HepG2 (cell line): ENCODE data around the gene NEK9. TPM values are rescaled to one million over a fixed set of nuclear protein-coding genes. Genes with fewer than 3 reads are reported as not detected.

Experiments
- ATAC-seq: fragments of 200-7000 bp; cut with Tn5 transposase; 3 replicates; pipeline ENCODE4 v1.9.1; 2020; ENCODE audit warnings: mild to moderate bottlenecking, moderate library complexity
- BruUV-seq: library from RNA; stranded (reverse); fragments of 400-500 nt; replicated peaks from 2 replicates; lab custom pipeline; 2021; lab: Mats Ljungman, UMichigan
- CTCF ChIA-PET: fragments of 300-600 bp; formaldehyde crosslinking; extraction: SDS; loops from one replicate; lab custom pipeline; 2021; ENCODE audit warnings: low total read pairs, inconsistent platforms, low intra/inter-chr PET ratio; lab: Yijun Ruan, JAX
- POLR2A ChIA-PET: fragments of 350-600 bp; sonication (Branson Sonifier 250); formaldehyde crosslinking; loops from one replicate; lab custom pipeline; 2020; ENCODE audit warnings: antibody characterized with exemption, inconsistent platforms; lab: Yijun Ruan, JAX
- DNase-seq: peaks from one replicate; pipeline ENCODE4 v3.0.0-alpha.2; 2015; ENCODE audit warnings: low spot score
- FAIRE-seq: peaks from 3 replicates; lab custom pipeline; 2011; peaks lifted over from hg19 to GRCh38; lab: Jason Lieb, UNC
- H2AFZ ChIP-seq: one replicate; pipeline ENCODE4 v1.6.1; 2011; ENCODE audit warnings: low read length, inconsistent platforms
- H3K27ac ChIP-seq: fragments of 300-600 bp; 3 replicates; pipeline ENCODE4 v1.8.0; 2011; ENCODE audit warnings: mixed run types, mild to moderate bottlenecking, mixed read lengths, low read length, inconsistent platforms; ENCODE audit not compliant: insufficient read depth; ENCODE audit errors: extremely low read length
- H3K27me3 ChIP-seq, 2 experiments: fragments of 200-600 bp in 1 of 2; 2 replicates in 1 of 2; 3 replicates in 1 of 2; pipeline versions ENCODE4 v1.6.0 to v1.8.0; 2011; ENCODE audit warnings: low read length in 2 of 2, mild to moderate bottlenecking in 2 of 2, moderate library complexity in 2 of 2, inconsistent platforms in 1 of 2; ENCODE audit not compliant: insufficient read depth in 2 of 2, control insufficient read depth in 1 of 2
- H3K36me3 ChIP-seq, 2 experiments: fragments of 200-600 bp in 1 of 2; replicated peaks in 1 of 2; 2 replicates in 1 of 2; 3 replicates in 1 of 2; pipeline versions ENCODE4 v1.5.1 to v1.8.0; 2011; ENCODE audit warnings: low read length in 2 of 2, inconsistent platforms in 1 of 2; ENCODE audit not compliant: insufficient read depth in 2 of 2, control insufficient read depth in 1 of 2
- H3K4me1 ChIP-seq: 2 replicates; pipeline ENCODE4 v1.5.1; 2012; ENCODE audit warnings: low read length, inconsistent platforms; ENCODE audit not compliant: insufficient read depth
- H3K4me2 ChIP-seq: 2 replicates; pipeline ENCODE4 v1.6.0; 2011; ENCODE audit warnings: low read depth, low read length, inconsistent platforms
- H3K4me3 ChIP-seq, 3 experiments: fragments of 200-600 bp in 1 of 3; sonication (generic), shearing (Covaris generic) in 1 of 3; replicated peaks in 1 of 3; 2 replicates each; pipeline ENCODE4 v1.5.1; 2011 to 2016; ENCODE audit warnings: low read length in 3 of 3, inconsistent platforms in 2 of 3, low read depth in 2 of 3, mild to moderate bottlenecking in 2 of 3, control low read depth in 1 of 3, mixed read lengths in 1 of 3; ENCODE audit not compliant: insufficient read depth in 1 of 3
- H3K79me2 ChIP-seq: one replicate; pipeline ENCODE4 v1.6.1; 2011; ENCODE audit warnings: low read length, inconsistent platforms; ENCODE audit not compliant: insufficient read depth
- H3K9ac ChIP-seq: 2 replicates; pipeline ENCODE4 v1.6.0; 2011; ENCODE audit warnings: mild to moderate bottlenecking, low read depth, low read length, inconsistent platforms; ENCODE audit not compliant: insufficient read depth
- H3K9me3 ChIP-seq: 2 replicates; pipeline ENCODE4 v1.5.1; 2012; ENCODE audit warnings: mild to moderate bottlenecking, low read length
- H4K20me1 ChIP-seq: 2 replicates; pipeline ENCODE4 v1.6.0; 2011; ENCODE audit warnings: inconsistent platforms, mild to moderate bottlenecking, low read length, moderate library complexity; ENCODE audit not compliant: insufficient read depth
- CREB1 ChIP-seq, 2 experiments: fragments of 450-650 bp in 1 of 2; IDR thresholded peaks; 2 replicates each; pipeline ENCODE4 v1.6.1; 2016 to 2017; ENCODE audit warnings: control low read depth in 1 of 2, mild to moderate bottlenecking in 1 of 2, missing compliant biosample characterization in 1 of 2, missing genetic modification characterization in 1 of 2
- FIP1L1 ChIP-seq: fragments of 200-400 bp; formaldehyde crosslinking; IDR thresholded peaks from 2 replicates; pipeline ENCODE4 v1.6.1; 2018; ENCODE audit warnings: low read depth, mild to moderate bottlenecking, low read length, moderate library complexity, borderline replicate concordance; ENCODE audit not compliant: insufficient read depth
- HCFC1 ChIP-seq: fragments of 150-350 bp; IDR thresholded peaks from 2 replicates; pipeline ENCODE4 v1.6.1; 2014; ENCODE audit warnings: low read depth, low read length
- HOXA7 ChIP-seq: sonication (generic); formaldehyde crosslinking; IDR thresholded peaks from 2 replicates; pipeline ENCODE4 v1.8.1; 2022; ENCODE audit warnings: mild to moderate bottlenecking, missing genetic modification reagents, moderate library complexity
- SMYD3 ChIP-seq: sonication (generic); formaldehyde crosslinking; IDR thresholded peaks from 2 replicates; pipeline ENCODE4 v1.8.1; 2023; ENCODE audit warnings: mild to moderate bottlenecking, missing genetic modification reagents
- TFAP4 ChIP-seq: sonication (generic); IDR thresholded peaks from 2 replicates; pipeline ENCODE4 v1.6.1; 2016; ENCODE audit warnings: low read depth, borderline replicate concordance
- ZBTB43 ChIP-seq: sonication (generic); formaldehyde crosslinking; conservative IDR thresholded peaks from 2 replicates; pipeline ENCODE4 v1.4.0; 2020; ENCODE audit warnings: missing genetic modification reagents
- ZFAT ChIP-seq: sonication (generic); formaldehyde crosslinking; conservative IDR thresholded peaks from 2 replicates; pipeline ENCODE4 v1.8.1; 2023; ENCODE audit warnings: missing genetic modification reagents, inconsistent platforms
- ZNF138 ChIP-seq: sonication (generic); formaldehyde crosslinking; IDR thresholded peaks from 2 replicates; pipeline ENCODE4 v1.5.0; 2020; ENCODE audit warnings: mild to moderate bottlenecking, low read depth, missing genetic modification reagents
- ZNF17 ChIP-seq: sonication (generic); formaldehyde crosslinking; IDR thresholded peaks from 2 replicates; pipeline ENCODE4 v1.5.0; 2020; ENCODE audit warnings: mild to moderate bottlenecking, missing genetic modification reagents
- ZNF331 ChIP-seq: sonication (generic); formaldehyde crosslinking; IDR thresholded peaks from 2 replicates; pipeline ENCODE4 v1.4.0; 2020; ENCODE audit warnings: missing genetic modification reagents
- ZNF350 ChIP-seq: sonication (generic); formaldehyde crosslinking; IDR thresholded peaks from 2 replicates; pipeline ENCODE4 v1.4.0; 2020; ENCODE audit warnings: mild to moderate bottlenecking, low read depth, missing genetic modification reagents, borderline replicate concordance
- ZNF382 ChIP-seq: sonication (generic); formaldehyde crosslinking; IDR thresholded peaks from 2 replicates; pipeline ENCODE4 v1.5.0; 2020; ENCODE audit warnings: missing genetic modification reagents, mild to moderate bottlenecking, borderline replicate concordance
- ZNF446 ChIP-seq: sonication (generic); formaldehyde crosslinking; IDR thresholded peaks from 2 replicates; pipeline ENCODE4 v1.5.0; 2020; ENCODE audit warnings: mild to moderate bottlenecking, missing genetic modification reagents
- ZNF619 ChIP-seq: sonication (generic); formaldehyde crosslinking; IDR thresholded peaks from 2 replicates; pipeline ENCODE4 v1.4.0; 2020; ENCODE audit warnings: mild to moderate bottlenecking, missing genetic modification reagents
- ZZZ3 ChIP-seq: sonication (generic); formaldehyde crosslinking; IDR thresholded peaks from 2 replicates; pipeline ENCODE4 v1.4.0; 2020; ENCODE audit warnings: missing genetic modification reagents, mild to moderate bottlenecking, borderline replicate concordance
- WGBS: methylation state at CpG from one replicate; pipeline ENCODE4 v1.1.6; 2017; ENCODE audit warnings: low lambda C conversion rate; 5-methylcytosine and 5-hydroxymethylcytosine counted together
- in situ Hi-C: cut with HindIII; loops from 2 replicates; pipeline ENCODE4 v1.10.0; 2017; ENCODE audit warnings: low pct_unique_long_range_greater_than_20kb; ENCODE audit not compliant: extremely low pct_ligation_motif_present
- intact Hi-C: fragments of 100-400 bp; cut with micrococcal nuclease; formaldehyde crosslinking; loops from one replicate; pipeline ENCODE4 v1.10.0; 2022; ENCODE audit not compliant: unreplicated experiment
- polyA plus RNA-seq, 8 experiments: library from polyadenylated mRNA; depleted of rRNA in 3 of 8; stranded (reverse) in 7 of 8; unstranded in 1 of 8; fragments of >200 nt; fragmentation: Illumina TruSeq in 4 of 8; extraction: Trizol in 4 of 8; gene quantifications; 2 replicates each; pipeline versions ENCODE4 v1.2.1 to v1.2.3, GENCODE V29; 2011 to 2016; ENCODE audit warnings: low read depth in 4 of 8, missing spikeins in 1 of 8, mixed read lengths in 1 of 8; ENCODE audit not compliant: insufficient read depth in 1 of 8
- total RNA-seq, 5 experiments: library from RNA; depleted of rRNA; stranded (reverse); fragments of >200 nt; fragmentation: Illumina TruSeq; extraction: Trizol; gene quantifications; 2 replicates each; pipeline ENCODE4 v1.2.3, GENCODE V29; 2016; ENCODE audit warnings: low read depth in 1 of 5
- TF ChIP-seq, protein P1 (sequence below): sonication (generic); formaldehyde crosslinking; IDR thresholded peaks from 2 replicates; pipeline ENCODE4 v1.5.0; 2020; ENCODE audit warnings: mild to moderate bottlenecking, missing genetic modification reagents
- TF ChIP-seq, protein P2 (sequence below): sonication (generic); formaldehyde crosslinking; IDR thresholded peaks from 2 replicates; pipeline ENCODE4 v1.4.0; 2020; ENCODE audit warnings: missing genetic modification reagents, mild to moderate bottlenecking, borderline replicate concordance

NEK9 gene
- total and polyA plus RNA-seq, 2 of the 13 experiments (the other 11 are each of a cell fraction or from before 2014, with no cell fraction given), result 16.5 to 27.3 TPM

DNA sequence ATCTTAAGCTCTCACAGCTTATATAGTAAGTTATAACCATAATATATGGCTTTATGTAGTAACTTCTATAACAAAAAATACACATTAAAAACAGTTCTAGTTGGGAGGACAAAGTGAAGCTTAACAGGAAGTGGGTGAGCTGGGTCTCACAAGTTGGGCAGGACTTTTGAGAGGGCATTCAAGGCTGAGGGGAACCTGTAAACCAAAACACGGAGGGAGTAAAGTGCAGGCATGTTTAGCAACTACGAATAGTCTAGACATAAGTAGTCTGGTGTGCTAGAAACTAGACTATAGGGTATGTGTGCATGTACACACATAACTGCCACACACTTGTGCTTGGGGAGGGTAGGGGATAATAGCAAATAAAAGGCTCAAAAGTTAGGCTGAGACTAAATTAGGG is 14.2 kb upstream of the NEK9 start:
- CTCF ChIA-PET, result no interaction called here
- POLR2A ChIA-PET, result no interaction called here

More for the DNA sequence above, 14.2 kb upstream of the NEK9 start:
- in situ Hi-C loops, result no loop called here
- peaks cover 0 to 16% of the 10 kb centered on the region in 2 experiments for H3K36me3 ChIP-seq
- no peaks in the 10 kb centered on the region for H3K9me3 ChIP-seq
- no TSS peak for BruUV-seq
- 88% methylated on average over 2 of the region's 2 CpGs for WGBS
- no peaks in the 10 kb centered on the region for H3K27me3 ChIP-seq
- ATAC-seq, result no peak
- no peak overlapping the region for H2AFZ ChIP-seq
- TF ChIP-seq ZNF331 (CRISPR knock-in tag), result no peak
- no peak for TF ChIP-seq CREB1 (IDR thresholded peaks at IDR 0.05)
- TF ChIP-seq CREB1 (CRISPR knock-in tag; IDR thresholded peaks at IDR 0.05), result no peak
- TF ChIP-seq ZBTB43, result no peak
- no peak for TF ChIP-seq ZFAT
- no peak for TF ChIP-seq FIP1L1
- TF ChIP-seq ZNF350 (CRISPR knock-in tag), result no peak
- no peak for TF ChIP-seq ZZZ3 (CRISPR knock-in tag)
- TF ChIP-seq ZNF138 (CRISPR knock-in tag), result no peak
- TF ChIP-seq ZNF17, result no peak
- TF ChIP-seq ZNF619 (CRISPR knock-in tag), result no peak
- no peak for TF ChIP-seq HCFC1
- no peak for TF ChIP-seq ZNF382 (CRISPR knock-in tag)
- no peak for TF ChIP-seq TFAP4
- TF ChIP-seq ZNF446 (CRISPR knock-in tag), result no peak
- TF ChIP-seq, protein P1, sequence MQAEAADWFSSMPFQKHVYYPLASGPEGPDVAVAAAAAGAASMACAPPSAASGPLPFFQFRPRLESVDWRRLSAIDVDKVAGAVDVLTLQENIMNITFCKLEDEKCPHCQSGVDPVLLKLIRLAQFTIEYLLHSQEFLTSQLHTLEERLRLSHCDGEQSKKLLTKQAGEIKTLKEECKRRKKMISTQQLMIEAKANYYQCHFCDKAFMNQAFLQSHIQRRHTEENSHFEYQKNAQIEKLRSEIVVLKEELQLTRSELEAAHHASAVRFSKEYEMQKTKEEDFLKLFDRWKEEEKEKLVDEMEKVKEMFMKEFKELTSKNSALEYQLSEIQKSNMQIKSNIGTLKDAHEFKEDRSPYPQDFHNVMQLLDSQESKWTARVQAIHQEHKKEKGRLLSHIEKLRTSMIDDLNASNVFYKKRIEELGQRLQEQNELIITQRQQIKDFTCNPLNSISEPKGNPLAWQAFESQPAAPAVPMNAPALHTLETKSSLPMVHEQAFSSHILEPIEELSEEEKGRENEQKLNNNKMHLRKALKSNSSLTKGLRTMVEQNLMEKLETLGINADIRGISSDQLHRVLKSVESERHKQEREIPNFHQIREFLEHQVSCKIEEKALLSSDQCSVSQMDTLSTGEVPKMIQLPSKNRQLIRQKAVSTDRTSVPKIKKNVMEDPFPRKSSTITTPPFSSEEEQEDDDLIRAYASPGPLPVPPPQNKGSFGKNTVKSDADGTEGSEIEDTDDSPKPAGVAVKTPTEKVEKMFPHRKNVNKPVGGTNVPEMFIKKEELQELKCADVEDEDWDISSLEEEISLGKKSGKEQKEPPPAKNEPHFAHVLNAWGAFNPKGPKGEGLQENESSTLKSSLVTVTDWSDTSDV, result no peak
- TF ChIP-seq HOXA7 (CRISPR knock-in tag), result no peak
- no peak for TF ChIP-seq SMYD3 (CRISPR knock-in tag)
- TF ChIP-seq, protein P2, sequence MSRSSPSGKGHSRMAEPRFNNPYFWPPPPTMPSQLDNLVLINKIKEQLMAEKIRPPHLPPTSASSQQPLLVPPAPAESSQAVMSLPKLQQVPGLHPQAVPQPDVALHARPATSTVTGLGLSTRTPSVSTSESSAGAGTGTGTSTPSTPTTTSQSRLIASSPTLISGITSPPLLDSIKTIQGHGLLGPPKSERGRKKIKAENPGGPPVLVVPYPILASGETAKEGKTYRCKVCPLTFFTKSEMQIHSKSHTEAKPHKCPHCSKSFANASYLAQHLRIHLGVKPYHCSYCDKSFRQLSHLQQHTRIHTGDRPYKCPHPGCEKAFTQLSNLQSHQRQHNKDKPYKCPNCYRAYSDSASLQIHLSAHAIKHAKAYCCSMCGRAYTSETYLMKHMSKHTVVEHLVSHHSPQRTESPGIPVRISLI, result no peak
- TF ChIP-seq, all 625 proteins: peak for 0
- DNase-seq, result no peak
- H3K4me1 ChIP-seq, result peaks cover 14% of the 10 kb centered on the region
- H3K79me2 ChIP-seq, result peaks cover 31% of the 10 kb centered on the region
- no peak overlapping the region for H3K27ac ChIP-seq
- H3K9ac ChIP-seq, result no peak overlapping the region
- H3K4me2 ChIP-seq, result no peak overlapping the region
- FAIRE-seq, result no peak
- no peak overlapping the region for H3K4me3 ChIP-seq
- H4K20me1 ChIP-seq, result no peaks in the 10 kb centered on the region
- intact Hi-C loops, result no loop called here
